HEK293T (cell line): Measurements from ENCODE around the gene AURKA.

Experiments used
- CTCF ChIA-PET: fragments of 350-600 bp; formaldehyde crosslinking; extraction: SDS; loops from one replicate; lab custom pipeline; 2021; ENCODE audit warnings: antibody characterized with exemption, inconsistent platforms; lab: Yijun Ruan, JAX
- POLR2A ChIA-PET: fragments of 350-600 bp; formaldehyde crosslinking; extraction: SDS; loops from one replicate; lab custom pipeline; 2020; ENCODE audit warnings: antibody characterized with exemption, inconsistent platforms; lab: Yijun Ruan, JAX
- DNase-seq: peaks from one replicate; pipeline ENCODE4 v3.0.0; 2012; ENCODE audit warnings: mixed read lengths; ENCODE audit errors: extremely low spot score
- ARNT ChIP-seq: fragments of 450-650 bp; IDR thresholded peaks from 2 replicates; pipeline ENCODE4 v1.6.1; 2017; ENCODE audit warnings: mild to moderate bottlenecking
- BHLHE40 ChIP-seq: fragments of 450-650 bp; IDR thresholded peaks from 2 replicates; pipeline ENCODE4 v1.6.1; 2016; ENCODE audit warnings: mild to moderate bottlenecking, moderate library complexity, borderline replicate concordance
- CTBP1 ChIP-seq: fragments of 450-650 bp; IDR thresholded peaks from 2 replicates; pipeline ENCODE4 v1.6.1; 2016; ENCODE audit warnings: borderline replicate concordance
- ELF4 ChIP-seq: fragments of 450-650 bp; IDR thresholded peaks from 2 replicates; pipeline ENCODE4 v1.6.1; 2017; ENCODE audit warnings: antibody characterized with exemption
- FOXA1 ChIP-seq: fragments of 450-650 bp; IDR thresholded peaks from 2 replicates; pipeline ENCODE4 v1.6.1; 2016; ENCODE audit warnings: mild to moderate bottlenecking
- FOXK2 ChIP-seq: fragments of 450-650 bp; IDR thresholded peaks from 2 replicates; pipeline ENCODE4 v1.6.1; 2016; ENCODE audit warnings: mild to moderate bottlenecking
- FOXM1 ChIP-seq: fragments of 450-650 bp; IDR thresholded peaks from 2 replicates; pipeline ENCODE4 v1.6.1; 2017; ENCODE audit warnings: mild to moderate bottlenecking, borderline replicate concordance
- HDGF ChIP-seq: fragments of 450-650 bp; IDR thresholded peaks from 2 replicates; pipeline ENCODE4 v1.6.1; 2017; ENCODE audit warnings: antibody characterized with exemption, borderline replicate concordance
- L3MBTL2 ChIP-seq: fragments of 450-650 bp; conservative IDR thresholded peaks from 2 replicates; pipeline ENCODE4 v1.6.1; 2016; ENCODE audit warnings: mild to moderate bottlenecking
- LEF1 ChIP-seq: fragments of 450-650 bp; IDR thresholded peaks from 2 replicates; pipeline ENCODE4 v1.6.1; 2017; ENCODE audit warnings: mild to moderate bottlenecking, borderline replicate concordance
- NFRKB ChIP-seq: fragments of 450-650 bp; IDR thresholded peaks from 2 replicates; pipeline ENCODE4 v1.6.1; 2016; ENCODE audit warnings: mild to moderate bottlenecking, moderate library complexity
- PKNOX1 ChIP-seq: fragments of 450-650 bp; IDR thresholded peaks from 2 replicates; pipeline ENCODE4 v1.6.1; 2016
- SP1 ChIP-seq: fragments of 450-650 bp; IDR thresholded peaks from 2 replicates; pipeline ENCODE4 v1.6.1; 2017
- SUZ12 ChIP-seq: fragments of 450-650 bp; IDR thresholded peaks from 2 replicates; pipeline ENCODE4 v1.6.1; 2016; ENCODE audit warnings: mild to moderate bottlenecking
- TARDBP ChIP-seq: fragments of 450-650 bp; IDR thresholded peaks from 2 replicates; pipeline ENCODE4 v1.6.1; 2016
- ZNF384 ChIP-seq: fragments of 450-650 bp; IDR thresholded peaks from 2 replicates; pipeline ENCODE4 v1.6.1; 2016

Gene AURKA

DNA sequence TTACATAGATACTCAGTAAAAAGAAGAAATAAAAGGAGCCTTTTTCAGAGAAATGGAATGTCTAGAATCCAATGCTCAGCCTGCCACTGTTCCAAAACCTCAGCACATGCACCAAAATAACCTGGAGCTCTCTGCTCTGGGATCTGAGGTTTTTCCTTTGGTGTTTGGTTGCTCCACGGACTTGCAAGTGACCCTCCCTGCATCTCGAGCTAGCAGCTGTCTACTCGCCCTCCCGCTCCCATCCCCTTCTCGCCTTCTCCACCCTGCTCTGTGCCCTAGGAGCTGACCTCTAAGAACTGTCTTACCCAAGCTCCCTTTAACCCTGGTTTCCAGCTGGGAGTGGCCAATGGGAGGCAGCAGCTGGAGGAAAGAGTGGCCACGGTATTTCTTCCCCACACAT is 68.4 kb downstream of the AURKA start:
- no peak for TF ChIP-seq SP1
- TF ChIP-seq SUZ12, result no peak
- TF ChIP-seq PKNOX1, result no peak
- TF ChIP-seq NFRKB, result no peak
- no peak for TF ChIP-seq LEF1
- no peak for DNase-seq
- ChIA-PET POLR2A (no interaction called here), CTCF (no interaction called here)

- DNase-seq, result no peak
- CTCF ChIA-PET, result no interaction called here
- TF ChIP-seq FOXA1 (no peak), FOXM1 (no peak), PKNOX1 (no peak), SP1 (no peak), SUZ12 (no peak), ARNT (no peak), NFRKB (no peak), LEF1 (no peak), ZNF384 (no peak), FOXK2 (no peak), TARDBP (no peak), BHLHE40 (no peak), HDGF (no peak), ELF4 (no peak)
- POLR2A ChIA-PET, result no interaction called here
Measured at GRCh38 chr20:56323206-56323605, 68.8 kb downstream of the AURKA start.

DNA sequence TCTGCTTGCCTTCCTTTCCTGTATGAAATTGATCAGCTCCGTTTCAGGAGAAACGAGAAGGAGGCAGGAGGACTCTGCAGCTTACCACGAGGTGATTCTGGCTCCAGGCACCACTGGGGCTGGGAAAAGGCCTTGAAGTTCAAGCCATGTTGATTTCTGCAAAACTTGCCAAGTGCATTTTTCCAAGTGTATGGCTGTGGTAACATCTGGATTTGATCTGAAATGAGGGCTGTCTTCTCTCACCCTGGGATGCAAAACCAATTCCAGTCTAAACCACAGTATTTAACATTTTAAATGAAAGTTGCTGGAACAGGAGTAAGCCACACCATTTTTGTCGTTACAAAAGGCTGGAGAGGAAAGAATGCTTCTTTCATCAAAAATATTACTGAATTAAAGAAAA is 69.3 kb downstream of the AURKA start:
- ChIA-PET CTCF (no interaction called here), POLR2A (no interaction called here)
- no peak for TF ChIP-seq BHLHE40
- no peak for TF ChIP-seq PKNOX1
- no peak for TF ChIP-seq L3MBTL2
- no peak for TF ChIP-seq FOXM1
- no peak for TF ChIP-seq SP1
- TF ChIP-seq ELF4, result no peak
- no peak for TF ChIP-seq FOXK2
- TF ChIP-seq LEF1, result no peak
- no peak for TF ChIP-seq ARNT
- no peak for TF ChIP-seq TARDBP
- no peak for TF ChIP-seq HDGF
- no peak for TF ChIP-seq SUZ12
- TF ChIP-seq FOXA1, result no peak
- TF ChIP-seq ZNF384, result no peak
- TF ChIP-seq CTBP1, result no peak
- TF ChIP-seq NFRKB, result no peak
- no peak for DNase-seq
